Activated naive CD4-positive, alpha-beta T cell treated with anti-CD3 and anti-CD28 coated beads for 36 hours (primary cell): ENCODE data around the gene PALMD. TPM values are rescaled to one million over a fixed set of nuclear protein-coding genes. Genes with fewer than 3 reads are reported as not detected.

Source experiments
- CTCF ChIA-PET: fragments of 350-600 bp; sonication (Branson Sonifier 250); formaldehyde crosslinking; loops from one replicate; lab custom pipeline; 2021; ENCODE audit warnings: antibody characterized with exemption; lab: Charles Lee
- DNase-seq: peaks from one replicate; pipeline ENCODE4 v3.0.0-alpha.2; 2020
- H3K27ac Mint-ChIP-seq: one replicate; pipeline ENCODE4 v1.8.0; 2021; ENCODE audit warnings: mild to moderate bottlenecking, mixed read lengths
- H3K27me3 Mint-ChIP-seq: one replicate; pipeline ENCODE4 v1.8.0; 2021; ENCODE audit warnings: low read depth, mixed read lengths
- H3K36me3 Mint-ChIP-seq: one replicate; pipeline ENCODE4 v1.8.0; 2021; ENCODE audit warnings: low read depth, mixed read lengths
- H3K4me1 Mint-ChIP-seq: one replicate; pipeline ENCODE4 v1.8.0; 2021; ENCODE audit warnings: low read depth, mixed read lengths
- H3K4me3 Mint-ChIP-seq: one replicate; pipeline ENCODE4 v1.8.0; 2021; ENCODE audit warnings: mild to moderate bottlenecking, moderate library complexity, mixed read lengths
- H3K9me3 Mint-ChIP-seq: one replicate; pipeline ENCODE4 v1.8.0; 2021; ENCODE audit warnings: mixed read lengths
- intact Hi-C: fragments of 100-400 bp; cut with micrococcal nuclease; formaldehyde crosslinking; loops from one replicate; pipeline ENCODE4 v1.15.1; 2023
- total RNA-seq, 2 experiments: library from RNA; stranded (reverse); gene quantifications; one replicate each; pipeline ENCODE4 v1.2.3, GENCODE V29; 2021

PALMD gene, protein sequence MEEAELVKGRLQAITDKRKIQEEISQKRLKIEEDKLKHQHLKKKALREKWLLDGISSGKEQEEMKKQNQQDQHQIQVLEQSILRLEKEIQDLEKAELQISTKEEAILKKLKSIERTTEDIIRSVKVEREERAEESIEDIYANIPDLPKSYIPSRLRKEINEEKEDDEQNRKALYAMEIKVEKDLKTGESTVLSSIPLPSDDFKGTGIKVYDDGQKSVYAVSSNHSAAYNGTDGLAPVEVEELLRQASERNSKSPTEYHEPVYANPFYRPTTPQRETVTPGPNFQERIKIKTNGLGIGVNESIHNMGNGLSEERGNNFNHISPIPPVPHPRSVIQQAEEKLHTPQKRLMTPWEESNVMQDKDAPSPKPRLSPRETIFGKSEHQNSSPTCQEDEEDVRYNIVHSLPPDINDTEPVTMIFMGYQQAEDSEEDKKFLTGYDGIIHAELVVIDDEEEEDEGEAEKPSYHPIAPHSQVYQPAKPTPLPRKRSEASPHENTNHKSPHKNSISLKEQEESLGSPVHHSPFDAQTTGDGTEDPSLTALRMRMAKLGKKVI
- total RNA-seq = not detected

DNA sequence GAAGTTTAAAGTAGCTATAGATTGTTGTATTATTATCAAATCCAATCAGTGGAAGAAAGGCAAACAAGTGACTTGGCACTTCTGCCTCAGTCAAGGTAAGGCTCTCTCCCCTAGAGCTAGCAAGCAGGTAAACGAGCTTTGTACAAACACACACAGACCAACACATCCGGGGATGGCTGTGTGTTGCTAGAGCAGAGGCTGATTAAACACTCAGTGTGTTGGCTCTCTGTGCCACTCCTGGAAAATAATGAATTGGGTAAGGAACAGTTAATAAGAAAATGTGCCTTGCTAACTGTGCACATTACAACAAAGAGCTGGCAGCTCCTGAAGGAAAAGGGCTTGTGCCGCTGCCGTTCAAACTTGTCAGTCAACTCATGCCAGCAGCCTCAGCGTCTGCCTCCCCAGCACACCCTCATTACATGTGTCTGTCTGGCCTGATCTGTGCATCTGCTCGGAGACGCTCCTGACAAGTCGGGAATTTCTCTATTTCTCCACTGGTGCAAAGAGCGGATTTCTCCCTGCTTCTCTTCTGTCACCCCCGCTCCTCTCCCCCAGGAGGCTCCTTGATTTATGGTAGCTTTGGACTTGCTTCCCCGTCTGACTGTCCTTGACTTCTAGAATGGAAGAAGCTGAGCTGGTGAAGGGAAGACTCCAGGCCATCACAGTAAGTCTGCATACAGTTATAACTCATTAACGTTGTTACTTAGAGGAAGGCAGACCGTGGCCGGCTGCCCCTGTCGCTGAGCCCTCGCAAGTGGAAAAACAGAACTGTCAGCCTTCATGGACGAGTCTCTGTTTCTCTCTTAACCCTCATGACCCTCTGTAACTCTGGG lies at the start of gene PALMD:
Gene PALMD, plus strand, starts transcription at position 415 of the 833 bp plus-strand sequence. Its CDS starts 205 bp downstream, at position 620.
- H3K36me3 Mint-ChIP-seq = no peaks in the 10 kb centered on the region
- H3K4me1 Mint-ChIP-seq = no peaks in the 10 kb centered on the region
- H3K27me3 Mint-ChIP-seq = peaks cover 17% of the 10 kb centered on the region
- H3K4me3 Mint-ChIP-seq = no peak within 1 kb of the TSS
- CTCF ChIA-PET = no interaction called here
- DNase-seq = no peak
- no peak within 1 kb of the TSS for H3K27ac Mint-ChIP-seq
- H3K9me3 Mint-ChIP-seq = no peaks in the 10 kb centered on the region
- intact Hi-C loops = no loop called here

DNA sequence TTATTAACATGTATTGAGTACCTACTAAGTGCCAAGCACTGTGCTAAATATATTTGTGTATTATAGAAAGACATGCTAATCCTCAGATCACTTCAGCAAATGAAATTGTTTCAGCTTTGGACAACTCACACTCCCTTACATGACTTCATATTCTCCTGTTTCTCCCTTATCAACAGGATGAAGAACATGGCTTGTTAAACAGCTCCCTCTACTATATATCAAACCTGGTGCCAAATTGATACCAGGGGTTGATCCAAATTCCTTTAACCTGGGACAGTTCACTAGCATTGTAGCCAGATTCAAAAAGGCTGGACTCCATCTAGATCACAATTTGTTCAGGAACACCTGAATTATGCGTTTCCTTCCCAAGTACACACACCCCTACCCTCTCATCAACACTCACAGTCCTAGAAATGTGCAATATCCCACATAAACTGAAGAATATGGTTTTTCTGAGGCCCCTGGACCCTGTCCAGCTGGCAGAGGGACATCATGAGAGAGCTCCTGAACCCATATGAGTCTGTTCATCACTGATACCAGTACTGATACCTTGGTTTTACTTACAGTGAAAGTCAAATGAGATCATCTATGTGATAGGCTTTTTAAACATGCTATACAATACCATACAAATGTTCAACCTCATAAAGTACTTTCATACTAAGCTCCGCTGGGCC lies 47.0 kb upstream of the PALMD start:
- Mint-ChIP-seq H3K4me3 (no peak overlapping the region), H3K27ac (no peak overlapping the region), H3K4me1 (no peaks in the 10 kb centered on the region), H3K36me3 (no peaks in the 10 kb centered on the region), H3K9me3 (no peaks in the 10 kb centered on the region), H3K27me3 (no peaks in the 10 kb centered on the region)
- intact Hi-C loops = no loop called here
- CTCF ChIA-PET = no interaction called here
- DNase-seq = no peak

DNA sequence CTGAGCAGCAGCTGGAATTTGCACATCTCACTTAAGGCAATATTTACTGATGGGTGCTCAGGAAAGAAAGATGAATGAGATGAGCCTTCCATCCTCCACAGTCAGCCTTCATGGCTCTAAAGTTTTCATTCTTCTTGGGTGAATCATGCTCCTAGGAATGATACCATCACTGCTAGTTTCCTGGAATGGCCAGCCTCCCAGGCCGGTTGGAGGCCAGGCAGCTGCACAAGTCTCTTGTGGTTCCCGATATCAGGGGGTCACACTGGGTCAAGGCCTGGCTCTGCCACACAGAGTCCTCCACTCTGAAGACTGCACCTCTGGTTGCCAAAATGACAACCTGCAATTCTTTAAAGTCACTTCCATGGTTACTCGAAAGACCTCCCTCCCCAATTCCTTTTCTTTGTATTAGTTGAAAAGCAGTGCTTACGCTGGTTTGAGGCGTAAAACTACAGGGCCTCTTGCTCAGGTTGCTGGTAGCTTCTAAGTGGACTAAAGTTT lies 46.2 kb upstream of the PALMD start:
- Mint-ChIP-seq H3K4me1 (no peaks in the 10 kb centered on the region), H3K9me3 (no peaks in the 10 kb centered on the region), H3K27me3 (no peaks in the 10 kb centered on the region), H3K36me3 (no peaks in the 10 kb centered on the region), H3K27ac (no peak overlapping the region), H3K4me3 (no peak overlapping the region)
- CTCF ChIA-PET = no interaction called here
- intact Hi-C loops = no loop called here
- no peak for DNase-seq

DNA sequence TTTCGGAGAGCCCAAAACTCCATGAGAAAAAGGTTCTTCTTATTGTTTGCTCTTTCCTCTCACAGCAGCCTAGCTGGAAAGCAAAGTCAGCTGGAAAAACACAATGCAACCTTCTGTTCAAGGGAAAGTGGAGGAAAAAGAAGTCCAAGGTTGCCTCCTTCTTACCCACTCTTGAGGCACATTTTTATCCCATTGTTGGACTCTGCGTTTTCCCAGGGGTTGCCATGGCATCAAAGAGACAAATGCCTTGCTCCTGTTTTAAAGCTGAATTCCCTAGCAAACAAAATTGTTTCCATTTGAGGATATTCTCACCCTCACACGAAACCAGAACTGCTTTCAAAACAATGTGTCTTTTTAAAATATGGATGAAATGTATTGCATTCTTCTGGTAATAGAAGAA lies 45.1 kb upstream of the PALMD start:
- Mint-ChIP-seq H3K4me1 (no peaks in the 10 kb centered on the region), H3K4me3 (no peak overlapping the region), H3K9me3 (no peaks in the 10 kb centered on the region), H3K36me3 (no peaks in the 10 kb centered on the region), H3K27me3 (no peaks in the 10 kb centered on the region), H3K27ac (no peak overlapping the region)
- no peak for DNase-seq
- CTCF ChIA-PET = no interaction called here
- intact Hi-C loops = no loop called here

DNA sequence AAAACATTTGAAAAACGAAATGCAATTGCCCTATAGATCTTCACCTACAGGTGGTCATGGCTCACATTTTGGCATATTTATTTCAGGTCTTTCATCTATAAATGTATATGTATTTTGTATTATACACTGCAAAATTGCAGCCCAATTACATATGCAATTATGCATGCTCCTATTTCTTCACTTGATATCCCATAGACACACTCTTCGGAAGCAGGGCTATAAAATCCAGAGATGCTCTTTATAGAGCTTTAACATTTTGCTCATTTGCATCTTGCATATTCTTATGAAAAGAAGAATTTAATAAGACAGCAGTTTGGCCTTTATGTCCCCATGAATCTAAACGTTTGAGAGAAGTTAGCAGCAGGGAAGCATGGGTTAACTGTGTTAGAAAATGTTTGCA lies 44.7 kb upstream of the PALMD start:
- H3K4me3 Mint-ChIP-seq = no peak overlapping the region
- no peak for DNase-seq
- H3K36me3 Mint-ChIP-seq = no peaks in the 10 kb centered on the region
- no peaks in the 10 kb centered on the region for H3K4me1 Mint-ChIP-seq
- CTCF ChIA-PET = no interaction called here
- H3K9me3 Mint-ChIP-seq = no peaks in the 10 kb centered on the region
- no peaks in the 10 kb centered on the region for H3K27me3 Mint-ChIP-seq
- H3K27ac Mint-ChIP-seq = no peak overlapping the region
- intact Hi-C loops = no loop called here

DNA sequence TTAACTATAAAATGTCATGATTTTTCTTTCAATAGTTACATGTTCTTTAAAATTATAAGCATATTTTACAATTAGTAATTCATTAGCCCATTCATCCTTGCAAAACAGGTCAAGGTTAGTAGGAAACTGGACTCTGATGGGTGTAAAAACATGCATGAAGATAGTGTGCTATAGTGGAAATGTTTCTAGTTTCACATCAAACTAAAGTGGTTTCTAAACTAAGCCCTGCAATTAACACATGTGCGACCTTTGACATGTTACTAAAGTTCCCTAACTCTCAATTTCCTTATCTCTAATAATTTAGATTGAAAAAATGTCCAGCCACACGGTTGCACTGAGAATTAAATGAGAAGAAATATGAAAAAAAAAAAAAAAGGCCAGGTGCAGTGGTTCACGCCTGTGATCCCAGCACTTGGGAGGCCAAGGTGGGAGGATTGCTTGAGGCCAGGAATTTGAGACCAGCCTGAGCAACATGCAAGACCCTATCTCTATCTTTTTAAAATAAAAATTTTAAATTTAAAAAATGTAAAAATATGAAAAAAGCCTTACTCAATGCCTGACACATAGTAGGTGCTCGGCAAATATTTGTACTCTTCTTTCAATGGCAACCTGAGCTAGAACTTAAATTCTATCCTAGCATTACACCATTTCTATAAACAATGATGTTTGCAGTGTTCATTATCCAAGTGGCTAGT lies 44.1 kb upstream of the PALMD start:
- H3K4me1 Mint-ChIP-seq = no peaks in the 10 kb centered on the region
- H3K9me3 Mint-ChIP-seq = no peaks in the 10 kb centered on the region
- CTCF ChIA-PET = no interaction called here
- DNase-seq = no peak
- intact Hi-C loops = no loop called here
- H3K27me3 Mint-ChIP-seq = no peaks in the 10 kb centered on the region
- H3K36me3 Mint-ChIP-seq = no peaks in the 10 kb centered on the region
- H3K27ac Mint-ChIP-seq = no peak overlapping the region
- no peak overlapping the region for H3K4me3 Mint-ChIP-seq

DNA sequence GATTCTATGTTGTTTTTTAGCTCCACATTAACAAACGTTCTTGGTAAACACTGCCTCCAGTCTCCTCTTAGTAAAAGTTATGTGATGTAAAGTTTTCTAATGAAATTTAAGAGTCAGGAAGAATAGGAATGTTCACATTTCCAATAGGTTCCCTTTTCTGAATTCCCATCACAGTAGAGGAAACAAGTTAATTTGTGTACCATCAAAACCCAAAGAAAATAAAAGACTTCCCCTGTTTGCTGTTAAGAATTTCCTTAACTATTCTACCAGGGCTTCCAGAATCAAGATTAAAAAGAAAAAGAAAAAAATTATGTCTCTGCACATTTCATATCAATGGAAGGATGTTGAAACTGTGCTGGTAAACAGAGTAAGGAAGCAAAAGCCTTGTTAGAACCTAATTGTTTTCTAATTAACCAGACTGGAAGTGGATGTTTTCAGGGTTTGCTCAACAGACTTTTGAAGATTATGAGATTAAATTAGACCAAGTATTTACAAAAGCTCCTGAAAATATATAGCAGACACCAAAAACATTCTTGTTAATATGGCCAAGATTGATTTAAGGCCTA lies 43.4 kb upstream of the PALMD start:
- H3K36me3 Mint-ChIP-seq = no peaks in the 10 kb centered on the region

DNA sequence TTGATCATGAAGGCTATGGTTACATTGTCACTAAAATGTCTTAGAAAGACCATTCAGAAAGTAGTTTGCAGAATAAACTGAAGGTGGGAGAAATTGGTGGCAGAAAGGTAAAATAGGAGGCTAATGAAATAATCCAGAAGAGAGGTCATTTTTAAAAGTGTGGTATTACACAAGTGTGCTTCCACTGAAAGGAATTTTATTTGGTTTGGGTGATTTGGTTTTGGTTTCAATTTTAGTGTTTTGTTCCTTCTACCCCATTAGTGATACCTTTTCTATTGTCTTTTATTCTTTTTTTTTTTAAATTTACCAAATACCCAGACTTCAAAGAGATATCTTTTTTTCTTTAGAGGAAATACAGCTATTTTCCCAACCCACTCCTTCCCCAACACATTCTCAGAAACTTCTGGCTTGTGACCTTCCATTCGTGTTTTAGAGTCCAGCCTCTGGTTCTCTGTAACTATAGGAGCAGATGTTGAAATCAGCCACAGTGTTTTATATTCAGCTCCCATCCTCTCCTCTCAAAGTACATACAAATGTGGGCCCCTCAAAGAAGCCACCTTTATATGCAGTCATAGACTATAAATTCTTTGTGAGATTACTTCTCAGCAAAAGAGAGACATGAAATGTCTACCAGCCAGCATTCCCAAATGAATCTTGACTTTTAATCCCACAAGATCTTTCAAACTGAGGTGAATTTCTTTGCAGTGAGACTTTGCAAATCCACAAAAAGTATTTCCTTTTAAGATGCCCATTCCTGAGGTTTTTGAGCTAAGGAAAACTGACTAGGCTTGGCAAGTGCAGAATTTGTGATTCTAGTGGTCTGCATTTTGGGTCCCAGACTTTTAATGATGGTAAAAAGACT lies 42.0 kb upstream of the PALMD start:
- no peaks in the 10 kb centered on the region for H3K36me3 Mint-ChIP-seq
- intact Hi-C loops = no loop called here
- no peaks in the 10 kb centered on the region for H3K9me3 Mint-ChIP-seq
- no peaks in the 10 kb centered on the region for H3K4me1 Mint-ChIP-seq
- CTCF ChIA-PET = interaction anchor here (0.7 kb wide), 1 partner anchor 12 kb away, joined by 3 read pairs; no protein-coding TSS in a partner anchor
- DNase-seq = no peak
- no peak overlapping the region for H3K27ac Mint-ChIP-seq
- H3K4me3 Mint-ChIP-seq = no peak overlapping the region
- H3K27me3 Mint-ChIP-seq = no peaks in the 10 kb centered on the region

More for the DNA sequence above, 43.4 kb upstream of the PALMD start:
- Mint-ChIP-seq H3K4me1 (no peaks in the 10 kb centered on the region), H3K9me3 (no peaks in the 10 kb centered on the region), H3K27ac (no peak overlapping the region), H3K4me3 (no peak overlapping the region), H3K27me3 (no peaks in the 10 kb centered on the region)
- DNase-seq = no peak
- intact Hi-C loops = no loop called here
- CTCF ChIA-PET = no interaction called here

DNA sequence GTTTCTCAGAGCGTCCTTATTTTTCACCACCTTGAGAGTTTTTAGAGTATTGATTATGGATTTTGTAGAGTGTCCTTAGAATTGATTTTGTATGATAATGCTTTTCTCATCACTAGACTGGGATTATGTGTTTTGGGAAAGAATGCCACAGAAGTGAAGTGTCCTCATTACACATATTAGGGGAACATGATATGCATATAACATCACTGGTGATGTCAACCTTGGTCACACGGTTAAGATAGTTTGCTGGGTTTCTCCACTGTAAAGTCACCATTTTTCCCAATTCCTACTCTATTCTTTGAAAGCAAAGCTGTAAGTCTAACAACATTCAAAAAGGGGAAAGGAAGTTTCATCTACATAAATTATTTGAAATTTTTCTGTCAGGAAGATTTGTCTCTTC lies 39.6 kb upstream of the PALMD start:
- CTCF ChIA-PET = no interaction called here
- no peak for DNase-seq
- Mint-ChIP-seq H3K9me3 (no peaks in the 10 kb centered on the region), H3K4me3 (no peak overlapping the region), H3K36me3 (no peaks in the 10 kb centered on the region), H3K4me1 (no peaks in the 10 kb centered on the region), H3K27ac (no peak overlapping the region), H3K27me3 (no peaks in the 10 kb centered on the region)
- intact Hi-C loops = no loop called here

DNA sequence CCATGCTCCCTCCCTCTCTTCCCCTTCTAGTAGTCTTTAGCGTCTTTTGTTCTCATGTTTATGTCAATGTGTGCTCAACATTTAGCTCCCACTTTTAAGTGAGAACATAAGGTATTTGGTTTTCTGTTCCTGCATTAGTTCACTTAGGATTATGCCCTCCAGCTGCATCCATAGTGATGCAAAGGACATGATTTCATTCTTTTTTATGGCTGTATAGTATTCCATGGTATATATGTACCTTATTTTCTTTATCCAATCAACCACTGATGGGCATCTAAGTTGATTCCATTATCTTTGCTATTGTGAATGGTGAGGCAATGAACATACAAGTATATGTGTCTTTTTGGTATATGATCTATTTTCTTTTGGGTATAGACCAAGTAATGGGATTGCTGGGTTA lies 38.3 kb upstream of the PALMD start:
- DNase-seq = no peak
- peaks cover 2% of the 10 kb centered on the region for H3K27me3 Mint-ChIP-seq
- CTCF ChIA-PET = no interaction called here
- no peaks in the 10 kb centered on the region for H3K4me1 Mint-ChIP-seq
- no peak overlapping the region for H3K4me3 Mint-ChIP-seq
- H3K9me3 Mint-ChIP-seq = no peaks in the 10 kb centered on the region
- no peak overlapping the region for H3K27ac Mint-ChIP-seq
- no peaks in the 10 kb centered on the region for H3K36me3 Mint-ChIP-seq
- intact Hi-C loops = no loop called here

DNA sequence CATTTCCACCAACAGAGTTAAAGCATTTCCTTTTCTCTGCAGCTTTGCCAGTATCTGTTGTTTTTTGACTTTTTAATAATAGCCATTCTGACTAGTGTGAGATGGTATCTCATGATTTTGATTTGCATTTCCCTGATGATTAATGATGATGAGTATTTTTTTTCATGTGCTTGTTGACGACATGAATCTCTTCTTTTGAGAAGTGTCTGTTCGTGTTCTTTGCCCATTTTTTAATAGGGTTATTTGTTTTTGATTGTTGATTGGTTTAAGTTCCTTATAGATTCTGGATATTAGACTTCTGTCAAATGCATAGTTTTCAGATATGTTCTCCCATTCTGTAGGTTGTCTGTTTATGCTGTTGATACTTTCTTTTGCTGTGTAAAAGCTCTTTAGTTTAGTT lies 37.9 kb upstream of the PALMD start:
- no peaks in the 10 kb centered on the region for H3K36me3 Mint-ChIP-seq
- CTCF ChIA-PET = no interaction called here
- H3K9me3 Mint-ChIP-seq = no peaks in the 10 kb centered on the region
- H3K27ac Mint-ChIP-seq = no peak overlapping the region
- no peaks in the 10 kb centered on the region for H3K4me1 Mint-ChIP-seq
- H3K4me3 Mint-ChIP-seq = no peak overlapping the region
- no peak for DNase-seq
- intact Hi-C loops = no loop called here
- peaks cover 2% of the 10 kb centered on the region for H3K27me3 Mint-ChIP-seq
